OCI-LY1 (cell line): Measurements from ENCODE around the gene PSD2.

Experiments used
- H2AFZ ChIP-seq: fragments of 200-600 bp; sonication (generic), shearing (Covaris generic); 2 replicates; pipeline ENCODE4 v1.6.0; 2014; ENCODE audit warnings: antibody characterized with exemption, mild to moderate bottlenecking, low read length
- H3F3A ChIP-seq: fragments of 200-600 bp; sonication (generic), shearing (Covaris generic); 2 replicates; pipeline ENCODE4 v1.6.0; 2014; ENCODE audit warnings: mild to moderate bottlenecking, antibody characterized with exemption, low read length, moderate library complexity; ENCODE audit not compliant: insufficient read depth
- H3K27ac ChIP-seq: fragments of 200-600 bp; sonication (generic); 2 replicates; pipeline ENCODE4 v1.5.1; 2014; ENCODE audit warnings: low read length, mixed run types, mild to moderate bottlenecking, low read depth; ENCODE audit not compliant: poor library complexity, severe bottlenecking
- H3K27me3 ChIP-seq: fragments of 200-600 bp; sonication (generic); 2 replicates; pipeline ENCODE4 v1.6.0; 2014; ENCODE audit warnings: antibody characterized with exemption, mild to moderate bottlenecking, low read length, moderate library complexity; ENCODE audit not compliant: insufficient read depth
- H3K36me3 ChIP-seq: fragments of 200-600 bp; sonication (generic); 2 replicates; pipeline ENCODE4 v1.6.1; 2014; ENCODE audit warnings: mild to moderate bottlenecking, antibody characterized with exemption, low read length, moderate library complexity, mixed read lengths; ENCODE audit not compliant: insufficient read depth
- H3K4me1 ChIP-seq: fragments of 200-600 bp; sonication (generic); 2 replicates; pipeline ENCODE4 v1.5.1; 2014; ENCODE audit warnings: mild to moderate bottlenecking, low read length, moderate library complexity; ENCODE audit not compliant: insufficient read depth, severe bottlenecking
- H3K4me2 ChIP-seq: fragments of 200-600 bp; sonication (generic), shearing (Covaris generic); 2 replicates; pipeline ENCODE4 v1.6.1; 2014; ENCODE audit warnings: low read length
- H3K4me3 ChIP-seq: fragments of 200-600 bp; sonication (generic); 2 replicates; pipeline ENCODE4 v1.5.1; 2014; ENCODE audit warnings: low read length, low read depth, mild to moderate bottlenecking, mixed read lengths; ENCODE audit not compliant: poor library complexity, severe bottlenecking
- H3K79me2 ChIP-seq: fragments of 200-600 bp; shearing (Covaris generic); 2 replicates; pipeline ENCODE4 v1.6.1; 2016; ENCODE audit warnings: mixed run types, low read length, mixed read lengths; ENCODE audit not compliant: insufficient read depth
- H3K9ac ChIP-seq: fragments of 200-600 bp; sonication (generic), shearing (Covaris generic); 2 replicates; pipeline ENCODE4 v1.6.1; 2014; ENCODE audit warnings: mild to moderate bottlenecking, low read length, mixed read lengths
- H3K9me2 ChIP-seq: fragments of 200-600 bp; sonication (generic), shearing (Covaris generic); 2 replicates; pipeline ENCODE4 v1.6.1; 2014; ENCODE audit warnings: low read depth, mild to moderate bottlenecking, low read length, mixed read lengths
- H3K9me3 ChIP-seq: fragments of 200-600 bp; shearing (Covaris generic); 2 replicates; pipeline ENCODE4 v1.6.1; 2014; ENCODE audit warnings: low read length, mixed read lengths
- H4K20me1 ChIP-seq: fragments of 200-600 bp; sonication (generic), shearing (Covaris generic); 2 replicates; pipeline ENCODE4 v1.6.0; 2016; ENCODE audit warnings: mild to moderate bottlenecking, low read length; ENCODE audit not compliant: insufficient read depth
- EZH2 ChIP-seq: fragments of 200-600 bp; sonication (generic), shearing (Covaris generic); IDR thresholded peaks from 2 replicates; pipeline ENCODE4 v1.8.0; 2017; ENCODE audit warnings: borderline replicate concordance, mixed run types, mild to moderate bottlenecking, antibody characterized with exemption, low read length, moderate library complexity, mixed read lengths
- TF ChIP-seq, protein P1 (sequence below): fragments of 200-600 bp; sonication (generic), shearing (Covaris generic); IDR thresholded peaks from 2 replicates; pipeline ENCODE4 v1.5.1; 2017; ENCODE audit warnings: mild to moderate bottlenecking, antibody characterized with exemption, low read length, moderate library complexity, mixed read lengths

PSD2 gene

GRCh38 chr5:139839232-139839815, 43.7 kb downstream of the PSD2 start:
- no peak overlapping the region for H3K9ac ChIP-seq
- H3K36me3 ChIP-seq, result no peaks in the 10 kb centered on the region
- H3F3A ChIP-seq, result no peaks in the 10 kb centered on the region
- no peaks in the 10 kb centered on the region for H3K9me2 ChIP-seq
- no peaks in the 10 kb centered on the region for H3K79me2 ChIP-seq
- no peak for TF ChIP-seq EZH2
- TF ChIP-seq, protein P1, sequence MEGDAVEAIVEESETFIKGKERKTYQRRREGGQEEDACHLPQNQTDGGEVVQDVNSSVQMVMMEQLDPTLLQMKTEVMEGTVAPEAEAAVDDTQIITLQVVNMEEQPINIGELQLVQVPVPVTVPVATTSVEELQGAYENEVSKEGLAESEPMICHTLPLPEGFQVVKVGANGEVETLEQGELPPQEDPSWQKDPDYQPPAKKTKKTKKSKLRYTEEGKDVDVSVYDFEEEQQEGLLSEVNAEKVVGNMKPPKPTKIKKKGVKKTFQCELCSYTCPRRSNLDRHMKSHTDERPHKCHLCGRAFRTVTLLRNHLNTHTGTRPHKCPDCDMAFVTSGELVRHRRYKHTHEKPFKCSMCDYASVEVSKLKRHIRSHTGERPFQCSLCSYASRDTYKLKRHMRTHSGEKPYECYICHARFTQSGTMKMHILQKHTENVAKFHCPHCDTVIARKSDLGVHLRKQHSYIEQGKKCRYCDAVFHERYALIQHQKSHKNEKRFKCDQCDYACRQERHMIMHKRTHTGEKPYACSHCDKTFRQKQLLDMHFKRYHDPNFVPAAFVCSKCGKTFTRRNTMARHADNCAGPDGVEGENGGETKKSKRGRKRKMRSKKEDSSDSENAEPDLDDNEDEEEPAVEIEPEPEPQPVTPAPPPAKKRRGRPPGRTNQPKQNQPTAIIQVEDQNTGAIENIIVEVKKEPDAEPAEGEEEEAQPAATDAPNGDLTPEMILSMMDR, result no peak
- no peak overlapping the region for H3K27ac ChIP-seq
- H4K20me1 ChIP-seq, result no peaks in the 10 kb centered on the region
- H3K4me1 ChIP-seq, result no peaks in the 10 kb centered on the region
- H3K4me2 ChIP-seq, result no peak overlapping the region
- H3K4me3 ChIP-seq, result no peak overlapping the region
- H3K9me3 ChIP-seq, result no peaks in the 10 kb centered on the region
- no peak overlapping the region for H2AFZ ChIP-seq
- H3K27me3 ChIP-seq, result no peaks in the 10 kb centered on the region

GRCh38 chr5:139839918-139840317, 44.3 kb downstream of the PSD2 start:
- no peaks in the 10 kb centered on the region for H4K20me1 ChIP-seq
- no peaks in the 10 kb centered on the region for H3K36me3 ChIP-seq
- no peaks in the 10 kb centered on the region for H3F3A ChIP-seq
- no peak for TF ChIP-seq EZH2
- TF ChIP-seq, protein P1, result no peak
- H3K27ac ChIP-seq, result no peak overlapping the region
- H3K9ac ChIP-seq, result no peak overlapping the region
- H3K27me3 ChIP-seq, result no peaks in the 10 kb centered on the region
- no peaks in the 10 kb centered on the region for H3K9me2 ChIP-seq
- no peak overlapping the region for H3K4me3 ChIP-seq
- no peaks in the 10 kb centered on the region for H3K9me3 ChIP-seq
- H2AFZ ChIP-seq, result no peak overlapping the region
- no peaks in the 10 kb centered on the region for H3K4me1 ChIP-seq
- H3K4me2 ChIP-seq, result no peak overlapping the region
- H3K79me2 ChIP-seq, result no peaks in the 10 kb centered on the region

DNA sequence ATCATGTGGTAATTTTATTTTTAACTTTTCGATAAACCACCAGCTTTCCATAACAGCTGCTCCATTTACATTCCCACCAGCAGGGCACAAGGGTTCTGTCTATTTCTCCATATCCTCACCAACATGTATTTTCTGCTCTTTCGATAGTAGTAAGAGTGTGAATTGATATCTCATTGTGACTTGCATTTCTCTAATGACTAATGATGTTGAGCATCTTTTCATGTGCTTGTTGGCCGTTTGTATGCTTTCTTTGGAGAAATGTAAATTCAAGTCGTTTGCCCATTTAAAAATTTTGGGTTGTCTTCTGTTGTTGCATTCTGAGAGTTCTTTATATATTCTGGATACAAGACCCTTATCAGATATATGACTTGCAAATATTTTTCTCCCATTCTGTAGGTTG, 45.9 kb downstream of the PSD2 start:
- TF ChIP-seq, protein P1, result no peak
- TF ChIP-seq EZH2, result no peak
- Histone ChIP-seq H3K4me1 (no peaks in the 10 kb centered on the region), H3K79me2 (no peaks in the 10 kb centered on the region), H3K36me3 (no peaks in the 10 kb centered on the region), H3F3A (no peaks in the 10 kb centered on the region), H2AFZ (no peak overlapping the region), H3K27me3 (no peaks in the 10 kb centered on the region), H4K20me1 (no peaks in the 10 kb centered on the region), H3K4me2 (no peak overlapping the region), H3K9ac (no peak overlapping the region), H3K4me3 (no peak overlapping the region), H3K9me2 (no peaks in the 10 kb centered on the region), H3K27ac (no peak overlapping the region), H3K9me3 (no peaks in the 10 kb centered on the region)
